ENCODE data around the gene ABCA2. TPM values are rescaled to one million over a fixed set of nuclear protein-coding genes. Genes with fewer than 3 reads are reported as not detected.

Gene ABCA2
- total RNA-seq, 1 donor from 2014 or later, result 45.0 TPM

DNA sequence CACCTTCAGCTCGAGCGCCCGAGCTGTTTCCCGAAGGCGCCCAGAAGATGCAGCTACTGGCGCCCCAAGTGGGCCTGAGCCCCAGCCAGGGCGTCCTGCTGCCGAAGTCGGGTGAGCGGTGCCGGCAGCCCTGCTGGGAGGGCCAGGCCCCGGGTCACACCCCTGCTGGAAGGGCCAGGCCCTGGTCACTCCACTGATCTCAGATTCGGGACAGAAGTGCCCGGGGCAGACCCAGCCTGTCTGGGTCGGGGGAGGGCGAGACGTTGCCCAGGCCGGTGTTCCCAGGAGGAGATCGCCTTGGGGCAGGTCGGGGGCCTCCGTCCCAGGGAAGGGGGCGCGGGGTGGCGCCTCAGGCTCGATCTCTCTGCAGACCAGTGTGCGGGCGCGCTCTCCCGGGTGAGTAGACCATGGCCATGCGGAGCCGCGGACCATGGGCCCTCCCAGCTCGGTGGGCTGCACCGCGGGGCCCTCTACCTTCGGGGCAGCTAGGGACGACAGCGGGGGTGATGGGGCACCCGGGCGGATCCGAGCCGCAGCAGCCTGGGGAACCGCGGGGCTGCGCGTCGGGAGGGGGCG, 42.9 kb downstream of the ABCA2 start:
- H3K27me3 ChIP-seq (ENCODE audit: low read depth), result peaks cover 28% of the 10 kb centered on the region
- H3K4me3 ChIP-seq, result no peak overlapping the region
- no peak for TF ChIP-seq CTCF (IDR thresholded peaks at IDR 0.05)
- H3K27ac ChIP-seq, result no peak overlapping the region
- intact Hi-C loops (cut with DNase I), result no loop called here
- no peaks in the 10 kb centered on the region for H3K36me3 ChIP-seq
- DNase-seq, result no peak
- H3K9me3 ChIP-seq, result no peaks in the 10 kb centered on the region
- peak in 1 of 2 donors; percentile 3 for ATAC-seq
- peaks cover 19% of the 10 kb centered on the region for H3K4me1 ChIP-seq

DNA sequence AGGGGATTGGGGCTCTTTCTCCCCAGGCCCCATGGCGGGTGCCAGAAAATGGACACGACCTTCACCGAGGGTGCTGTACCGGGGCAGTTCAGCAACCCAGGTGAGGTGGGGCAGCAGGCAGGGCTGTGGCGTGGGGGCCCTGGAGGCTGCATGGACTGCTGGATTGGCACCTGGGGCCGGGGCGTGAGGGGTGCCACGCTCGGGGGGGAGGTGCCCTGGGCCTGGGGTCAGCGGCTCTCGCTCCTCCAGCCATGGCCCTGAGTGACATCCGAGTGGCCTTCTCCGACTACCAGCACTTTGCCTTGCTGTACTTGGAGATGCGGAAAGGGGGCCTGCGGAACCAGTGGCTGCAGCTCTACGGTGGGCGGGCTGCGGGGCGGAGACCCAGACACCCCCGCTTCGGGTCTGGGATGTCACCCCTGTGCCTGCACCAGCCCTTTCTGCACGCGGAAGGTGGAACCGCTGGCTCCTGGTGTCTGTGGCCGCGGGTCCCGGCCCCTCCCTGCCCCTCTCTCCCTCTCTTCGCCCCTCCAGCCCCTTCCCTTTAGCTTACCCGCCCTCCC, 43.5 kb downstream of the ABCA2 start:
- no peak overlapping the region for H3K4me3 ChIP-seq
- H3K9me3 ChIP-seq, result no peaks in the 10 kb centered on the region
- peaks cover 28% of the 10 kb centered on the region for H3K27me3 ChIP-seq (ENCODE audit: low read depth)
- DNase-seq (no peak), ATAC-seq (no peak)
- H3K36me3 ChIP-seq, result no peaks in the 10 kb centered on the region
- intact Hi-C loops (cut with DNase I), result no loop called here
- peaks cover 19% of the 10 kb centered on the region for H3K4me1 ChIP-seq
- TF ChIP-seq CTCF (IDR thresholded peaks at IDR 0.05), result no peak
- no peak overlapping the region for H3K27ac ChIP-seq

DNA sequence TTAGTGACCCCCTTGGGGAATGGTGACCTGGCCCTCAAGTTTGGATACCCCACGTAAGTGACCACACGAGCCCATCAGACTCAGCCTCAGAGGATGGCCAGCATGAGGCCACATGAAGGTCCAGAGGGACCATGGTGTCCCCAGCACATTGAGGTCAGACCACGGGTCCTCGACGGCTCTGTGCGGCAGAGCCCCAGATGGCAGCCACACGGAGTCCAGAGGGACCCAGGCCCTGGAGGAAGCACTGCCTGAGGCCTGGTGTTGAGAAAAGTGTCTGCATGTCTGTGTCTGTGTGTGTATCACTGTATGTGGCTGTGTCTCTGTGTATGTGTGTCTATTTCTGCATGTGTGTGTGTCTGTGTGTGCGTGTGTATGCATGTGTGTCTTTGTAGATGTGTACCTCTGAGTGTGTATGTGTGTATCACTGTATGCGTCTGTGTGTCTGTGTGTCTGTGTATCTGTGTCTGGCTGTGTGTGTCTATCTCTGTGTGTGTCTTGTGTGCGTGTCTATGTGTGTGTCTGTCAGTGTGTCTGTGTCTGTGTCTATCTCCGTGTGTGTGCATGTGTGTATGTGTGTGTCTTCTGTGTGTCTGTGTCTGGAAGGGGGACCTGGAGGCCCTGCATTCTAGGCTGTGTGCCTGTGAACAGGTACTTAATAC, 44.3 kb downstream of the ABCA2 start:
- H3K27me3 ChIP-seq (ENCODE audit: low read depth), result peaks cover 28% of the 10 kb centered on the region
- ATAC-seq (no peak), DNase-seq (no peak)
- H3K36me3 ChIP-seq, result no peaks in the 10 kb centered on the region
- TF ChIP-seq CTCF (IDR thresholded peaks at IDR 0.05), result no peak
- no peaks in the 10 kb centered on the region for H3K9me3 ChIP-seq
- peaks cover 19% of the 10 kb centered on the region for H3K4me1 ChIP-seq
- no peak overlapping the region for H3K4me3 ChIP-seq
- no peak overlapping the region for H3K27ac ChIP-seq
- intact Hi-C loops (cut with DNase I), result no loop called here

DNA sequence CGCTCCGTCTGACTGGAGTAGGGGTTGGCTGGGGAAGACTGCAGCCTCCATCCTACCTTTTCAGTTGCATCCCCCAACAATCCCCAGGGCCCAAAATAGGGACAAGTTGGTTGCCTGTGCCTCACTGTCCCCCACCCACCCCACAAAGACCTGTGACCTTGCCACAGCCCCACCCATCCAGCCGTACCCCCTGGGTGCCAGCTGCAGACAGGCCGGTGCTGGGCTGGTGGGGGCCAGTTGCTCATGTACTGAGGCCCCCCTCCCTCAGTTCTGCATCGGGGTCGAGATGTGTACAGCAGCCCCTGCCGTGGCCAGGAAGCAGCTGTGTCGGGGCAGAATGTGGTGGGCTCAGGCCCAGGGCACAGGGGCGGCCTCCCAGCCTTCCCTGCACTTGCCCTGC, 44.9 kb downstream of the ABCA2 start:
- ATAC-seq (no peak), DNase-seq (no peak)
- H3K36me3 ChIP-seq, result no peaks in the 10 kb centered on the region
- TF ChIP-seq CTCF (IDR thresholded peaks at IDR 0.05), result no peak
- no peak overlapping the region for H3K4me3 ChIP-seq
- intact Hi-C loops (cut with DNase I), result no loop called here
- no peak overlapping the region for H3K27ac ChIP-seq
- peaks cover 28% of the 10 kb centered on the region for H3K27me3 ChIP-seq (ENCODE audit: low read depth)
- no peaks in the 10 kb centered on the region for H3K9me3 ChIP-seq
- H3K4me1 ChIP-seq, result peaks cover 19% of the 10 kb centered on the region

GRCh38 chr9:136982232-136983051, 45.6 kb downstream of the ABCA2 start, which contains the start of gene LCNL1:
LCNL1 (plus strand) TSS chr9:136982993; CDS start chr9:136983587, 594 bp downstream.
- ATAC-seq, result no peak
- peaks cover 25% of the 10 kb centered on the region for H3K4me1 ChIP-seq

More at GRCh38 chr9:136982232-136983051, 45.6 kb downstream of the ABCA2 start, which contains the start of gene LCNL1:
- TF ChIP-seq CTCF (IDR thresholded peaks at IDR 0.05), result no peak
- no peak for DNase-seq
- intact Hi-C loops (cut with DNase I), result no loop called here
- Histone ChIP-seq H3K27me3 (ENCODE audit: low read depth) (peaks cover 28% of the 10 kb centered on the region), H3K4me3 (no peak within 1 kb of the TSS), H3K9me3 (no peaks in the 10 kb centered on the region), H3K36me3 (no peaks in the 10 kb centered on the region), H3K27ac (peak within 1 kb of the TSS; percentile 77)

All from lower lobe of right lung (tissue), 2 donors.